OCI-LY1 (cell line): ENCODE measurements around the gene RIN3.

Experiments
- H2AFZ ChIP-seq: fragments of 200-600 bp; sonication (generic), shearing (Covaris generic); 2 replicates; pipeline ENCODE4 v1.6.0; 2014; ENCODE audit warnings: antibody characterized with exemption, mild to moderate bottlenecking, low read length
- H3F3A ChIP-seq: fragments of 200-600 bp; sonication (generic), shearing (Covaris generic); 2 replicates; pipeline ENCODE4 v1.6.0; 2014; ENCODE audit warnings: mild to moderate bottlenecking, antibody characterized with exemption, low read length, moderate library complexity; ENCODE audit not compliant: insufficient read depth
- H3K27ac ChIP-seq: fragments of 200-600 bp; sonication (generic); 2 replicates; pipeline ENCODE4 v1.5.1; 2014; ENCODE audit warnings: low read length, mixed run types, mild to moderate bottlenecking, low read depth; ENCODE audit not compliant: poor library complexity, severe bottlenecking
- H3K27me3 ChIP-seq: fragments of 200-600 bp; sonication (generic); 2 replicates; pipeline ENCODE4 v1.6.0; 2014; ENCODE audit warnings: antibody characterized with exemption, mild to moderate bottlenecking, low read length, moderate library complexity; ENCODE audit not compliant: insufficient read depth
- H3K36me3 ChIP-seq: fragments of 200-600 bp; sonication (generic); 2 replicates; pipeline ENCODE4 v1.6.1; 2014; ENCODE audit warnings: mild to moderate bottlenecking, antibody characterized with exemption, low read length, moderate library complexity, mixed read lengths; ENCODE audit not compliant: insufficient read depth
- H3K4me1 ChIP-seq: fragments of 200-600 bp; sonication (generic); 2 replicates; pipeline ENCODE4 v1.5.1; 2014; ENCODE audit warnings: mild to moderate bottlenecking, low read length, moderate library complexity; ENCODE audit not compliant: insufficient read depth, severe bottlenecking
- H3K4me2 ChIP-seq: fragments of 200-600 bp; sonication (generic), shearing (Covaris generic); 2 replicates; pipeline ENCODE4 v1.6.1; 2014; ENCODE audit warnings: low read length
- H3K4me3 ChIP-seq: fragments of 200-600 bp; sonication (generic); 2 replicates; pipeline ENCODE4 v1.5.1; 2014; ENCODE audit warnings: low read length, low read depth, mild to moderate bottlenecking, mixed read lengths; ENCODE audit not compliant: poor library complexity, severe bottlenecking
- H3K79me2 ChIP-seq: fragments of 200-600 bp; shearing (Covaris generic); 2 replicates; pipeline ENCODE4 v1.6.1; 2016; ENCODE audit warnings: mixed run types, low read length, mixed read lengths; ENCODE audit not compliant: insufficient read depth
- H3K9ac ChIP-seq: fragments of 200-600 bp; sonication (generic), shearing (Covaris generic); 2 replicates; pipeline ENCODE4 v1.6.1; 2014; ENCODE audit warnings: mild to moderate bottlenecking, low read length, mixed read lengths
- H3K9me2 ChIP-seq: fragments of 200-600 bp; sonication (generic), shearing (Covaris generic); 2 replicates; pipeline ENCODE4 v1.6.1; 2014; ENCODE audit warnings: low read depth, mild to moderate bottlenecking, low read length, mixed read lengths
- H3K9me3 ChIP-seq: fragments of 200-600 bp; shearing (Covaris generic); 2 replicates; pipeline ENCODE4 v1.6.1; 2014; ENCODE audit warnings: low read length, mixed read lengths
- H4K20me1 ChIP-seq: fragments of 200-600 bp; sonication (generic), shearing (Covaris generic); 2 replicates; pipeline ENCODE4 v1.6.0; 2016; ENCODE audit warnings: mild to moderate bottlenecking, low read length; ENCODE audit not compliant: insufficient read depth
- EZH2 ChIP-seq: fragments of 200-600 bp; sonication (generic), shearing (Covaris generic); IDR thresholded peaks from 2 replicates; pipeline ENCODE4 v1.8.0; 2017; ENCODE audit warnings: borderline replicate concordance, mixed run types, mild to moderate bottlenecking, antibody characterized with exemption, low read length, moderate library complexity, mixed read lengths
- TF ChIP-seq, protein P1 (sequence below): fragments of 200-600 bp; sonication (generic), shearing (Covaris generic); IDR thresholded peaks from 2 replicates; pipeline ENCODE4 v1.5.1; 2017; ENCODE audit warnings: mild to moderate bottlenecking, antibody characterized with exemption, low read length, moderate library complexity, mixed read lengths

The RIN3 gene

DNA sequence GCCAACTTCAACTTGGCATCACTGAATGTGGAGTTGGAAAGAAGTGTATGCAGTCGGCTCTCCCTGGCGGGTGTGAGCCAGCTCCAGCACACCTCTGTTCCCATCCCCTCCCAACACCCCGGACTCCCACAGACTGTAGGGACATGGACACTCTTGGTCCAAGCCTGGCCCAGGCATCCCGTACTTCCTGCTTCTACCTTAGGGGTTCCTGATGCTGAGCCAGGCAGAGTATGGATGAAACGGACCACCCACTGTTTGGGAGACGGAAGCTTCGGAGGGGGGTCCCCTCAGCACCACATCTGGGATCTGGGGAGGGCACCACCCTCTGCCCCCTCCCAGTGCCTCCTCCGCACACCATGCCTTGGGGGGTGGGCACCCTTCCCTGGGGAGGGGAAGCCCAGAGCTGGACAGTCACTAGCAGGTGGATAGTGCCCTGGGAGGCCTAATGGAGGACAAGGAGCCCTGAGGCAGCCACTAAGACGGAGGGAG lies 172.9 kb downstream of the RIN3 start:
- no peak overlapping the region for H3K9ac ChIP-seq
- no peaks in the 10 kb centered on the region for H3K79me2 ChIP-seq
- H3K9me3 ChIP-seq: no peaks in the 10 kb centered on the region
- no peak overlapping the region for H3K27ac ChIP-seq
- H3K4me2 ChIP-seq: no peak overlapping the region
- TF ChIP-seq, protein P1, sequence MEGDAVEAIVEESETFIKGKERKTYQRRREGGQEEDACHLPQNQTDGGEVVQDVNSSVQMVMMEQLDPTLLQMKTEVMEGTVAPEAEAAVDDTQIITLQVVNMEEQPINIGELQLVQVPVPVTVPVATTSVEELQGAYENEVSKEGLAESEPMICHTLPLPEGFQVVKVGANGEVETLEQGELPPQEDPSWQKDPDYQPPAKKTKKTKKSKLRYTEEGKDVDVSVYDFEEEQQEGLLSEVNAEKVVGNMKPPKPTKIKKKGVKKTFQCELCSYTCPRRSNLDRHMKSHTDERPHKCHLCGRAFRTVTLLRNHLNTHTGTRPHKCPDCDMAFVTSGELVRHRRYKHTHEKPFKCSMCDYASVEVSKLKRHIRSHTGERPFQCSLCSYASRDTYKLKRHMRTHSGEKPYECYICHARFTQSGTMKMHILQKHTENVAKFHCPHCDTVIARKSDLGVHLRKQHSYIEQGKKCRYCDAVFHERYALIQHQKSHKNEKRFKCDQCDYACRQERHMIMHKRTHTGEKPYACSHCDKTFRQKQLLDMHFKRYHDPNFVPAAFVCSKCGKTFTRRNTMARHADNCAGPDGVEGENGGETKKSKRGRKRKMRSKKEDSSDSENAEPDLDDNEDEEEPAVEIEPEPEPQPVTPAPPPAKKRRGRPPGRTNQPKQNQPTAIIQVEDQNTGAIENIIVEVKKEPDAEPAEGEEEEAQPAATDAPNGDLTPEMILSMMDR: no peak
- no peak for TF ChIP-seq EZH2
- no peak overlapping the region for H3K4me3 ChIP-seq
- no peaks in the 10 kb centered on the region for H3K27me3 ChIP-seq
- no peaks in the 10 kb centered on the region for H4K20me1 ChIP-seq
- H3F3A ChIP-seq: no peaks in the 10 kb centered on the region
- no peak overlapping the region for H2AFZ ChIP-seq
- no peaks in the 10 kb centered on the region for H3K36me3 ChIP-seq
- no peaks in the 10 kb centered on the region for H3K4me1 ChIP-seq
- H3K9me2 ChIP-seq: no peaks in the 10 kb centered on the region

DNA sequence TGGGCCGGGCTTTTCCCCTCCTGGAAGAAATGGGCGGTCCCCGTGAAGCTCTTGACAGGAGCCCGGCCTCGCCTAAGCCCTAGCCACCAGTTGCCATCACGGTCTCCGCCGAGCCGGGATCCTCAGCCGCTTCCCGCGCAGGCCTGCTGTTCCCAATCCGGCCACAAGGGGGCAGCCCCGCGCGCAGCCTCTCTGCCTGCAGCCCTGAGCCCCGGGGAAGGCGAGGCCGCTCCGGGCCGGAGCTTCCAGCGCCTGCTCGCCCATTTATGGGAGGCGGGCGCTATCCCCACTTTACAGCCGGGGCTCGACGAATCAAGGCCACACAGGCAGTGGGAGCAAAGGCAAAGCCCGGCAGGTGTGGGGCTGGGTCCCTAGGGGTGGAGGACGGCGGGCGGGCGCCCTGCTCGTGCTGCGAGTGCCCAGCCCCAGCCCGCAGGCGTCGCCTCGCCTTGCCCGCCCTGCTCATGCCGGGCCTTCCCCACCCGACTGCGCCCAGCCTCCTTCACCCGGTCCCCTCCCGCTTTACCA lies 173.4 kb downstream of the RIN3 start:
- Histone ChIP-seq H3K4me2 (no peak overlapping the region), H3K9me3 (no peaks in the 10 kb centered on the region), H3K9ac (no peak overlapping the region), H3K36me3 (no peaks in the 10 kb centered on the region), H3K27me3 (no peaks in the 10 kb centered on the region), H3K9me2 (no peaks in the 10 kb centered on the region), H3K79me2 (no peaks in the 10 kb centered on the region), H4K20me1 (no peaks in the 10 kb centered on the region), H2AFZ (no peak overlapping the region), H3K4me1 (no peaks in the 10 kb centered on the region), H3F3A (no peaks in the 10 kb centered on the region), H3K27ac (no peak overlapping the region), H3K4me3 (no peak overlapping the region)
- no peak for TF ChIP-seq EZH2
- TF ChIP-seq, protein P1: peak; percentile 63

DNA sequence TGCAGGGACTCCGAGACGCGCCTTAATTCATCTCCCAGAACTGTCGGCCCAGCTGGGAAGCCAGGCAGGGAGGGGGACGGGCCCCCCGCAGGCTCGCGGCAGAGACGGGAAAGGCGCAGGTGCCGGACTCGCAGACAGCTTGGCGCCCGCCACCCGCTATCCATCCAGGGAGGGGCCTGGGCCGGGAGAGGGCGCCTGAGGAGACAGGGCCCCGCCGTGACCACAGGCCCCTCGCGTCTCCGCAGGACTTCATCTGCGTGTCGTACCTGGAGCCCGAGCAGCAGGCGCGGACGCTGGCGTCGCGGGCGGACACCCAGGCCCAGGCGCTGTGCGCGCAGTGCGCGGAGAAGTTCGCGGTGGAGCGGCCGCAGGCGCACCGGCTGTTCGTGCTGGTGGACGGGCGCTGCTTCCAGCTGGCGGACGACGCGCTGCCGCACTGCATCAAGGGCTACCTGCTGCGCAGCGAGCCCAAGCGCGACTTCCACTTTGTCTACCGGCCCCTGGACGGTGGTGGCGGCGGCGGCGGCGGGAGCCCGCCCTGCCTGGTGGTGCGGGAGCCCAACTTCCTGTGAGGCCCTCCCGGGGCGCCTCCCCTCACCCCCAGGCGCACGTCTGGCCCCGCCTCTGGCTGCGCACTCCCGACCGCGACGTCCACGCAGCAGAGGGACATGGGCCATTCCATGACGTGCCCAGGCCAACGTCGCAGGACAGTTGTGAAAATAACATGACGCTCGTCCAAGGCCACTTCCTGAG lies 174.3 kb downstream of the RIN3 start:
- Histone ChIP-seq H4K20me1 (no peaks in the 10 kb centered on the region), H3K27ac (no peak overlapping the region), H3K27me3 (no peaks in the 10 kb centered on the region), H3K4me1 (no peaks in the 10 kb centered on the region), H3K4me2 (no peak overlapping the region), H3K4me3 (no peak overlapping the region), H2AFZ (no peak overlapping the region), H3K9me2 (no peaks in the 10 kb centered on the region), H3K9me3 (no peaks in the 10 kb centered on the region), H3K36me3 (no peaks in the 10 kb centered on the region), H3K79me2 (no peaks in the 10 kb centered on the region), H3F3A (no peaks in the 10 kb centered on the region), H3K9ac (no peak overlapping the region)
- TF ChIP-seq EZH2: no peak
- TF ChIP-seq, protein P1: no peak
